Measurements from ENCODE around the gene CRCP. TPM values are rescaled to one million over a fixed set of nuclear protein-coding genes. Genes with fewer than 3 reads are reported as not detected.

The CRCP gene
- total and polyA plus RNA-seq, 10 donors: 11.5 to 46.2 (median 41.7) TPM

DNA sequence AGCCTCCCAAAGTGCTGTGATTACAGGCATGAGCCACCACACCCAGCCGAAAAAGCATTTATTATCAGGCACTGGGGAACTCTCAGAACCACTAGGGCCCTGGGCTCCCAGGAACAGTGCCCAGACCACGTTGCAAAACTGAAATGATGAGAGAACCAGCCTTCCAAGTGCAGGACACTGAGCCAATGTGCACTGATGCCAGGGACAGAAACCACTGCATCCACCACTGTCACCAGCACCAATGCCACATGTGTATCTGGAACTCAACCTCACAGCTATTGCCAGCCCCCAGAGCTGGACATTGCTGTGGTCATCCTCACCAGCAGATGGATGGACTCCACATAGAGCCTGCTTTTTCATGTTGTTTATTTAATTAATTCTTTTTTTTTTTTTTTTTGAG is 62.3 kb downstream of the CRCP start:
- WGBS, 5 donors: 52 to 93% (median 78%) methylated on average over 2 of the region's 2 CpGs
- H3K9me3 ChIP-seq: peaks cover 0 to 7% (median 0%) of the 10 kb centered on the region in 8 donors
- TF ChIP-seq POLR2AphosphoS5 (IDR thresholded peaks at IDR 0.05) (no peak), POLR2A (IDR thresholded peaks at IDR 0.05) (no peak)
- TF ChIP-seq, protein P1, sequence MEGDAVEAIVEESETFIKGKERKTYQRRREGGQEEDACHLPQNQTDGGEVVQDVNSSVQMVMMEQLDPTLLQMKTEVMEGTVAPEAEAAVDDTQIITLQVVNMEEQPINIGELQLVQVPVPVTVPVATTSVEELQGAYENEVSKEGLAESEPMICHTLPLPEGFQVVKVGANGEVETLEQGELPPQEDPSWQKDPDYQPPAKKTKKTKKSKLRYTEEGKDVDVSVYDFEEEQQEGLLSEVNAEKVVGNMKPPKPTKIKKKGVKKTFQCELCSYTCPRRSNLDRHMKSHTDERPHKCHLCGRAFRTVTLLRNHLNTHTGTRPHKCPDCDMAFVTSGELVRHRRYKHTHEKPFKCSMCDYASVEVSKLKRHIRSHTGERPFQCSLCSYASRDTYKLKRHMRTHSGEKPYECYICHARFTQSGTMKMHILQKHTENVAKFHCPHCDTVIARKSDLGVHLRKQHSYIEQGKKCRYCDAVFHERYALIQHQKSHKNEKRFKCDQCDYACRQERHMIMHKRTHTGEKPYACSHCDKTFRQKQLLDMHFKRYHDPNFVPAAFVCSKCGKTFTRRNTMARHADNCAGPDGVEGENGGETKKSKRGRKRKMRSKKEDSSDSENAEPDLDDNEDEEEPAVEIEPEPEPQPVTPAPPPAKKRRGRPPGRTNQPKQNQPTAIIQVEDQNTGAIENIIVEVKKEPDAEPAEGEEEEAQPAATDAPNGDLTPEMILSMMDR (IDR thresholded peaks at IDR 0.05 in 8 of 11, conservative IDR thresholded peaks at IDR 0.05 in 3 of 11): no peak
- DNase-seq: no peak
- H3K27ac ChIP-seq: no peak overlapping the region
- H3K4me1 ChIP-seq: no peaks in the 10 kb centered on the region
- H3K36me3 ChIP-seq: no peaks in the 10 kb centered on the region
- H3K27me3 ChIP-seq (replicated peaks in 1 of 7): no peaks in the 10 kb centered on the region
- intact Hi-C loops (cut with DNase I; ENCODE audit: low total_unique reads): no loop called here
- no peak overlapping the region for H3K4me3 ChIP-seq

- H3K4me1 ChIP-seq: peaks cover 0 to 5% (median 0%) of the 10 kb centered on the region in 6 donors
- intact Hi-C loops (cut with DNase I; ENCODE audit: low total_unique reads): no loop called here
- no peak overlapping the region for H3K27ac ChIP-seq
- no peak overlapping the region for H3K4me3 ChIP-seq
- TF ChIP-seq POLR2AphosphoS5 (IDR thresholded peaks at IDR 0.05) (no peak), POLR2A (IDR thresholded peaks at IDR 0.05) (no peak)
- TF ChIP-seq, protein P1 (IDR thresholded peaks at IDR 0.05 in 8 of 11, conservative IDR thresholded peaks at IDR 0.05 in 3 of 11): no peak
- no peak for DNase-seq
- H3K36me3 ChIP-seq: no peaks in the 10 kb centered on the region
- peaks cover 0 to 7% (median 0%) of the 10 kb centered on the region in 8 donors for H3K9me3 ChIP-seq
- 91 to 97% (median 94%) methylated on average over 2 of the region's 2 CpGs for WGBS, 5 donors
- H3K27me3 ChIP-seq (replicated peaks in 1 of 7): no peaks in the 10 kb centered on the region
Observed at GRCh38 chr7:66178258-66178657, 63.6 kb downstream of the CRCP start.

DNA sequence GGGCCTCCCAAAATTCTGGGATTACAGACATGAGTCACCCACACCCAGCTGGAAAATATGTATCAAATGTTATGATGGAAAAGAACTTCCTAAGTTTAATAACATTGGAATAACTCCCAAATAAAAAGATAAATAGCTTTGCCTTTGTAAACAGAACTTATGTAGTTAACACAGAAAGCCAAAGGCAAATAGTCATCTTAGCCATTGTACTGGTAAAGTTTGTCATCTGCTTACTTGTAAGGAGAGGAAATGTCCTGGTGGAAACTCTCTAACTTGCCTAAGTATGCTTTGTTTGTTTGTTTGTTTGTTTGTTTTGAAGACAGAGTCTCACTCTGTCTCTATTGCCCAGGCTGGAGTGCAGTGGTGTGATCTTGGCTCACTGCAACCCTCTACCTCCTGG is 66.7 kb downstream of the CRCP start:
- Histone ChIP-seq H3K27me3 (replicated peaks in 1 of 7) (no peaks in the 10 kb centered on the region), H3K27ac (no peak overlapping the region), H3K4me1 (peaks cover 0 to 7% (median 0%) of the 10 kb centered on the region in 6 donors), H3K4me3 (no peak overlapping the region), H3K36me3 (no peaks in the 10 kb centered on the region), H3K9me3 (peaks cover 0 to 8% (median 0%) of the 10 kb centered on the region in 8 donors)
- intact Hi-C loops (cut with DNase I; ENCODE audit: low total_unique reads): no loop called here
- DNase-seq: no peak
- TF ChIP-seq, protein P1 (IDR thresholded peaks at IDR 0.05 in 8 of 11, conservative IDR thresholded peaks at IDR 0.05 in 3 of 11): no peak
- no peak for TF ChIP-seq POLR2AphosphoS5 (IDR thresholded peaks at IDR 0.05)
- TF ChIP-seq POLR2A (IDR thresholded peaks at IDR 0.05): no peak

GRCh38 chr7:66181845-66182244 is 67.2 kb downstream of the CRCP start:
- Histone ChIP-seq H3K4me3 (no peak overlapping the region), H3K27me3 (replicated peaks in 1 of 7) (no peaks in the 10 kb centered on the region), H3K36me3 (no peaks in the 10 kb centered on the region), H3K4me1 (peaks cover 0 to 7% (median 0%) of the 10 kb centered on the region in 6 donors), H3K27ac (no peak overlapping the region), H3K9me3 (peaks cover 0 to 8% (median 0%) of the 10 kb centered on the region in 8 donors)
- WGBS, 5 donors: 92 to 98% (median 95%) methylated on average over 2 of the region's 2 CpGs
- DNase-seq: no peak
- TF ChIP-seq POLR2A (IDR thresholded peaks at IDR 0.05) (no peak), POLR2AphosphoS5 (IDR thresholded peaks at IDR 0.05) (no peak)
- intact Hi-C loops (cut with DNase I; ENCODE audit: low total_unique reads): no loop called here

DNA sequence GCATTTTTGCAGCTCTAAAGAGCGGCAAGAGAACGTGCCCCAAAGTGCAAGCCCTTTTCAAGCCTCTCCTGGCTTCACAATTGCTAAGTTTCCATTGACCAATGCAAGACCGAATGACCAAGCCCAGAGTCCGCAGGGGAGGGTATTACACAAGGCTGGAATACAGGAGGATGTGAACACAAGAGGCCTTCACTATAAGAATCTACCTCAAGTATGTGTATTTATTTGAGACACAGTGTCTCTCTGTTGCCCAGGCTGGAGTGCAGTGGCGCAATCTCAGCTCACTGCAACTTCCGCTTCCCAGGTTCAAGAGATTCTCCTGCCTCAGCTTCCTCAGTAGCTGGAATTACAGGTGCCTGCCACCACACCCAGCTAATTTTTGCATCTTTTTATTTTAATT is 68.3 kb downstream of the CRCP start:
- peaks cover 0 to 7% (median 0%) of the 10 kb centered on the region in 6 donors for H3K4me1 ChIP-seq
- WGBS, 5 donors: 73 to 92% (median 90%) methylated on average over 6 of the region's 6 CpGs
- no peak for DNase-seq
- H3K9me3 ChIP-seq: peaks cover 0 to 8% (median 0%) of the 10 kb centered on the region in 8 donors
- intact Hi-C loops (cut with DNase I; ENCODE audit: low total_unique reads): no loop called here
- no peaks in the 10 kb centered on the region for H3K36me3 ChIP-seq
- H3K27ac ChIP-seq: peak overlapping the region in 1 of 8 donors; percentile 39
- no peaks in the 10 kb centered on the region for H3K27me3 ChIP-seq (replicated peaks in 1 of 7)
- TF ChIP-seq POLR2A (IDR thresholded peaks at IDR 0.05): no peak
- TF ChIP-seq POLR2AphosphoS5 (IDR thresholded peaks at IDR 0.05): no peak
- TF ChIP-seq, protein P1 (IDR thresholded peaks at IDR 0.05 in 8 of 11, conservative IDR thresholded peaks at IDR 0.05 in 3 of 11): no peak
- no peak overlapping the region for H3K4me3 ChIP-seq

Measured in spleen (tissue), 11 donors.